K562 (cell line): ENCODE data around the gene P3H1. TPM values are rescaled to one million over a fixed set of nuclear protein-coding genes. Genes with fewer than 3 reads are reported as not detected.

ENCODE experiments used
- ATAC-seq: fragments of 200-7000 bp; cut with Tn5 transposase; 3 replicates; pipeline ENCODE4 v1.9.1; 2020; ENCODE audit warnings: moderate library complexity
- BruUV-seq: library from RNA; stranded (reverse); fragments of 400-500 nt; replicated peaks from 2 replicates; lab custom pipeline; 2021; lab: Mats Ljungman, UMichigan
- CTCF ChIA-PET: fragments of 300-600 bp; formaldehyde crosslinking; extraction: SDS; loops from one replicate; lab custom pipeline; 2021; ENCODE audit warnings: low intra/inter-chr PET ratio; lab: Yijun Ruan, JAX
- POLR2A ChIA-PET: fragments of 300-600, 350-650 bp; sonication (Branson Sonifier 250); formaldehyde crosslinking; extraction: SDS; loops from one replicate; lab custom pipeline; 2021; ENCODE audit warnings: antibody characterized with exemption, inconsistent platforms; lab: Yijun Ruan, JAX
- DNase-seq, 4 experiments: peaks; one replicate each; pipeline versions ENCODE4 v3.0.0 to v3.0.0-alpha.2; 2011 to 2018; ENCODE audit warnings: low spot score in 3 of 4, mixed read lengths in 3 of 4; ENCODE audit errors: extremely low read depth in 1 of 4
- FAIRE-seq: peaks from 2 replicates; lab custom pipeline; 2011; peaks lifted over from hg19 to GRCh38; lab: Jason Lieb, UNC
- H2AFZ ChIP-seq: 2 replicates; pipeline ENCODE4 v1.6.0; 2011; ENCODE audit warnings: low read depth, low read length, control low read depth, inconsistent platforms
- H3K27ac ChIP-seq: fragments of 200-600 bp; 3 replicates; pipeline ENCODE4 v1.8.0; 2011; ENCODE audit warnings: low read depth, mild to moderate bottlenecking, control low read depth, inconsistent platforms, low read length, moderate library complexity, mixed read lengths; ENCODE audit errors: extremely low read depth
- H3K27me3 ChIP-seq, 2 experiments: fragments of 300-600 bp in 1 of 2; 2 replicates in 1 of 2; 3 replicates in 1 of 2; pipeline versions ENCODE4 v1.6.0 to v1.8.0; 2011; ENCODE audit warnings: inconsistent platforms in 2 of 2, low read length in 2 of 2, mild to moderate bottlenecking in 1 of 2, mixed read lengths in 1 of 2, moderate library complexity in 1 of 2; ENCODE audit not compliant: control insufficient read depth in 2 of 2, insufficient read depth in 2 of 2
- H3K36me3 ChIP-seq: fragments of 300-600 bp; 3 replicates; pipeline ENCODE4 v1.8.0; 2011; ENCODE audit warnings: mild to moderate bottlenecking, low read length, inconsistent platforms; ENCODE audit not compliant: control insufficient read depth, insufficient read depth
- H3K4me1 ChIP-seq, 2 experiments: fragments of 200-600 bp in 1 of 2; replicated peaks in 1 of 2; 2 replicates in 1 of 2; 3 replicates in 1 of 2; pipeline versions ENCODE4 v1.5.1 to v1.8.0; 2011; ENCODE audit warnings: inconsistent platforms in 2 of 2, low read length in 2 of 2, mild to moderate bottlenecking in 1 of 2, mixed read lengths in 1 of 2, moderate library complexity in 1 of 2; ENCODE audit not compliant: control insufficient read depth in 2 of 2, insufficient read depth in 2 of 2
- H3K4me2 ChIP-seq: 2 replicates; pipeline ENCODE4 v1.6.1; 2011; ENCODE audit warnings: low read length, control low read depth, inconsistent platforms, mixed read lengths; ENCODE audit not compliant: insufficient read depth
- H3K4me3 ChIP-seq: fragments of 200-600 bp; sonication (generic), shearing (Covaris generic); 2 replicates; pipeline ENCODE4 v1.5.1; 2016; ENCODE audit warnings: control low read depth, inconsistent platforms
- H3K79me2 ChIP-seq: fragments of 200-600 bp; 3 replicates; pipeline ENCODE4 v1.8.0; 2011; ENCODE audit warnings: low read length, inconsistent platforms; ENCODE audit not compliant: control insufficient read depth, insufficient read depth
- H3K9ac ChIP-seq, 2 experiments: 2 replicates each; pipeline versions ENCODE4 v1.6.0 to v1.6.1; 2011; ENCODE audit warnings: low read depth in 2 of 2, low read length in 2 of 2, control low read depth in 1 of 2, inconsistent platforms in 1 of 2, mild to moderate bottlenecking in 1 of 2, mixed read lengths in 1 of 2; ENCODE audit not compliant: insufficient read depth in 1 of 2
- H3K9me1 ChIP-seq: one replicate; pipeline ENCODE4 v1.6.0; 2011; ENCODE audit warnings: inconsistent platforms, mild to moderate bottlenecking, low read length, moderate library complexity; ENCODE audit not compliant: control insufficient read depth, insufficient read depth
- H3K9me3 ChIP-seq: replicated peaks from 2 replicates; pipeline ENCODE4 v1.5.1; 2011; ENCODE audit warnings: low read depth, low read length, inconsistent platforms; ENCODE audit not compliant: control insufficient read depth, insufficient read depth
- H4K20me1 ChIP-seq: replicated peaks from 2 replicates; pipeline ENCODE4 v1.6.1; 2011; ENCODE audit warnings: low read length, inconsistent platforms, mixed read lengths; ENCODE audit not compliant: control insufficient read depth, insufficient read depth
- ADNP ChIP-seq: fragments of 200-800 bp; sonication (Bioruptor generic); IDR thresholded peaks from 2 replicates; pipeline ENCODE4 v1.6.1; 2016; ENCODE audit warnings: missing genetic modification characterization, missing compliant biosample characterization
- ARID3A ChIP-seq: IDR thresholded peaks from 2 replicates; pipeline ENCODE4 v1.6.1; 2012; ENCODE audit warnings: low read depth, low read length, improper control_type of control experiment, borderline replicate concordance
- DMBX1 ChIP-seq: fragments of 250-450 bp; sonication (Bioruptor Pico); IDR thresholded peaks from 2 replicates; pipeline ENCODE4 v1.8.0; 2022; ENCODE audit warnings: inconsistent platforms, mild to moderate bottlenecking, moderate library complexity, borderline replicate concordance
- E2F4 ChIP-seq: sonication (generic); formaldehyde crosslinking; IDR thresholded peaks from 2 replicates; pipeline ENCODE4 v1.8.0; 2022; ENCODE audit warnings: mild to moderate bottlenecking, low read depth, missing genetic modification reagents
- E2F5 ChIP-seq: sonication (generic); formaldehyde crosslinking; IDR thresholded peaks from 2 replicates; pipeline ENCODE4 v1.8.0; 2022; ENCODE audit warnings: mild to moderate bottlenecking, missing genetic modification reagents
- MTF1 ChIP-seq: fragments of 250-450 bp; sonication (Bioruptor Pico); IDR thresholded peaks from 2 replicates; pipeline ENCODE4 v1.9.0; 2021; ENCODE audit warnings: moderate library complexity, mild to moderate bottlenecking, inconsistent platforms, borderline replicate concordance
- PCBP1 ChIP-seq: fragments of 200-400 bp; formaldehyde crosslinking; IDR thresholded peaks from 2 replicates; pipeline ENCODE4 v1.6.1; 2018; ENCODE audit warnings: mild to moderate bottlenecking, low read depth, low read length; ENCODE audit not compliant: poor library complexity, severe bottlenecking
- RNF2 ChIP-seq: sonication (generic); IDR thresholded peaks from 2 replicates; pipeline ENCODE4 v1.6.1; 2016
- SREBF2 ChIP-seq: sonication (generic); formaldehyde crosslinking; IDR thresholded peaks from 2 replicates; pipeline ENCODE4 v1.4.0; 2020; ENCODE audit warnings: mild to moderate bottlenecking, missing genetic modification reagents
- ZBTB1 ChIP-seq: sonication (generic); formaldehyde crosslinking; IDR thresholded peaks from 2 replicates; pipeline ENCODE4 v1.8.1; 2023; ENCODE audit warnings: missing genetic modification reagents, low read depth, mild to moderate bottlenecking, borderline replicate concordance
- ZNF444 ChIP-seq: fragments of 250-450 bp; sonication (Bioruptor Pico); IDR thresholded peaks from 2 replicates; pipeline ENCODE4 v1.4.0; 2020; ENCODE audit warnings: mild to moderate bottlenecking, moderate library complexity
- WGBS: fragments of 100-300 bp; shearing (Covaris generic); methylation state at CpG from one replicate; pipeline ENCODE4 v1.1.6; 2016; ENCODE audit warnings: low coverage, mixed read lengths; ENCODE audit not compliant: insufficient coverage; ENCODE audit errors: missing lambda C conversion rate; 5-methylcytosine and 5-hydroxymethylcytosine counted together
- in situ Hi-C: fragments of 300-500 bp; cut with MboI; formaldehyde crosslinking; loops from 4 replicates; pipeline ENCODE4 v1.15.0; 2018; ENCODE audit warnings: inconsistent platforms, mixed read lengths
- intact Hi-C: fragments of 100-400 bp; cut with micrococcal nuclease; formaldehyde crosslinking; loops from 2 replicates; pipeline ENCODE4 v1.14.2; 2022
- polyA plus RNA-seq, 8 experiments: library from polyadenylated mRNA; depleted of rRNA in 4 of 8; stranded (reverse) in 5 of 8; unstranded in 3 of 8; fragments of >200 nt; fragmentation: Nextera tagmentation in 2 of 8; fragmentation: Illumina TruSeq in 1 of 8; extraction: Ambion mirVana in 2 of 8; extraction: Trizol in 1 of 8; gene quantifications; 2 replicates each; pipeline versions ENCODE4 v1.2.1 to v1.2.3, GENCODE V29; 2011 to 2014; ENCODE audit warnings: inconsistent platforms in 1 of 8, missing spikeins in 1 of 8
- total RNA-seq, 7 experiments: library from RNA; depleted of rRNA in 6 of 7; stranded (reverse); fragments of >200 nt in 6 of 7; fragmentation: Illumina TruSeq in 2 of 7; extraction: Trizol in 2 of 7; gene quantifications; 2 replicates each; pipeline versions ENCODE4 v1.2.1 to v1.2.3, GENCODE V29; 2011 to 2021; ENCODE audit warnings: low replicate concordance in 1 of 7

The P3H1 gene
- total and polyA plus RNA-seq, 9 of the 15 experiments (the other 6 are each of a cell fraction or from before 2014, with no cell fraction given), result 1.7 to 81.7 (median 45.7) TPM

DNA sequence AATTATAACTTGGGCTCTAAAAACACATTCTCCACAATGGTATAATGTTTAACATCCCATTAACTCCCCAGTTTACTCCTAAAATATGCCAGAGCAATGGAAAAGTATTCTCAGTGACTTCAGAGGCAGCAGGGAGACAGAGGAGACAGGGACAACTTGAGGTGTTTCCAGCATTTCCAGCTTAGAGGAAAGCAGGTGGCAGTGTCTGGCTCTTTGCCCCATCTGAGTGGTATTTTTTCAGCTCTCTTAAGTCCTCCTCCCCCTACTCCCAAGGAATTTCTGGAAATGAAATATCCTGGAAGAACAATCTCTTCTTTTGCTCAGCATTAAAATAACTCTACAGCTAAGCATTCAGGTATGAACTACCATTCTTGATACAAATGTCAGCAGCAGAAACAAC lies 39.3 kb upstream of the P3H1 start:
- CTCF ChIA-PET, result no interaction called here
- no peak for FAIRE-seq

DNA sequence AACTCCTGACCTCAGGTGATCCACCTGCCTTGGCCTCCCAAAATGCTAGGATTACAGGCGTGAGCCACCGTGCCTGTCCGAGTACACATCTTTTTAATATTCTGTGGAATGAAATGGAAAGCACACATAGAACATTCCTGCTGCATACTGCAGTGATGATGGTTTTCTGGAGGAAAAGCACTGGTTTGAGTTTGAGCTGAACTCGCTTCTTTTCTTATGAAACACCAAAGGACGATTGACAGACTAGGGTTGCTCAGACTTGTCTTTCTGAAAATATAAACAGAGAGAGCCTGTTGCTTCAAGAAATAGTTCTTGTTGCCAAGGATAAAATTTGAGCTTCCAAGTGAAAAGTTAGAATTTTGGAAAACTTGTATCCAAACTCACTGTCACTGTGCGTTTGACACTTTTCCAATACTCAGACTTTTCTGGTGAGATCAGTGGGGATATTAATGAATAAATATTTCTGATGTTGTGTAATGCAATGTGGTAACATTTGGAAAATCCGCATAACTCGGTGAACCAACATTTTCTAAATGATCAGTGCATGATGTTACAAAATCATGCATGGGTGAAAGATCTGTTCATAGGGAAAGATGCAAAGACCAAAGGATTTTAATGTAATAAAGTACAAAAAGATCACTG lies 35.1 kb upstream of the P3H1 start:
- Histone ChIP-seq H3K27ac (no peak overlapping the region), H3K36me3 (peaks cover 6% of the 10 kb centered on the region; the same call in 2 of the 3 replicates), H3K9me1 (no peaks in the 10 kb centered on the region), H3K79me2 (no peaks in the 10 kb centered on the region), H3K4me2 (no peak overlapping the region), H4K20me1 (no peaks in the 10 kb centered on the region), H3K4me1 (no peaks in the 10 kb centered on the region; a peak in 1 of 5 replicates), H3K9me3 (no peaks in the 10 kb centered on the region), H3K27me3 (no peaks in the 10 kb centered on the region), H3K4me3 (no peak overlapping the region), H3K9ac (no peak overlapping the region), H2AFZ (no peak overlapping the region)
- intact Hi-C loops, result no loop called here
- CTCF ChIA-PET, result no interaction called here
- FAIRE-seq, result no peak
- no peak for DNase-seq
- WGBS, result 59% methylated on average over 8 of the region's 8 CpGs
- POLR2A ChIA-PET, result interaction anchor here (1.8 kb wide), 1 partner anchor 9 kb away, joined by 11 read pairs; no protein-coding TSS in a partner anchor
- in situ Hi-C loops, result no loop called here
- no peak for ATAC-seq
- BruUV-seq, result no TSS peak
- no peak for TF ChIP-seq RNF2
- no peak for TF ChIP-seq PCBP1
- TF ChIP-seq ADNP (tag), result no peak
- TF ChIP-seq ZBTB1, result no peak
- no peak for TF ChIP-seq E2F4 (CRISPR knock-in tag)
- no peak for TF ChIP-seq SREBF2 (CRISPR knock-in tag)
- TF ChIP-seq ZNF444 (CRISPR knock-in tag), result no peak
- TF ChIP-seq ARID3A, result no peak
- no peak for TF ChIP-seq MTF1 (CRISPR knock-in tag)

More for the DNA sequence above, 39.3 kb upstream of the P3H1 start:
- Histone ChIP-seq H3K4me1 (no peaks in the 10 kb centered on the region), H3K4me3 (no peak overlapping the region), H4K20me1 (no peaks in the 10 kb centered on the region), H3K9ac (no peak overlapping the region), H3K9me3 (no peaks in the 10 kb centered on the region), H3K4me2 (no peak overlapping the region), H3K36me3 (peaks cover 14% of the 10 kb centered on the region; the same call in 2 of the 3 replicates), H2AFZ (no peak overlapping the region), H3K79me2 (no peaks in the 10 kb centered on the region), H3K27ac (no peak overlapping the region), H3K27me3 (no peaks in the 10 kb centered on the region), H3K9me1 (no peaks in the 10 kb centered on the region)
- in situ Hi-C loops, result no loop called here
- no peak for DNase-seq
- BruUV-seq, result no TSS peak
- intact Hi-C loops, result no loop called here
- TF ChIP-seq E2F5 (CRISPR knock-in tag) (no peak), DMBX1 (CRISPR knock-in tag) (no peak)
- POLR2A ChIA-PET, result interaction anchor here (1.0 to 3.3 kb wide), 4 partner anchors 10 to 37 kb away, joined by 3 to 22 read pairs (median 4); partner anchors contain the start of genes ERMAP and SVBP
- no peak for ATAC-seq
